ENCODE measurements around the gene ADRB2. TPM values are rescaled to one million over a fixed set of nuclear protein-coding genes. Genes with fewer than 3 reads are reported as not detected.

The ADRB2 gene
- total RNA-seq, 2 experiments from 2014 or later = 1.3 to 1.5 TPM

DNA sequence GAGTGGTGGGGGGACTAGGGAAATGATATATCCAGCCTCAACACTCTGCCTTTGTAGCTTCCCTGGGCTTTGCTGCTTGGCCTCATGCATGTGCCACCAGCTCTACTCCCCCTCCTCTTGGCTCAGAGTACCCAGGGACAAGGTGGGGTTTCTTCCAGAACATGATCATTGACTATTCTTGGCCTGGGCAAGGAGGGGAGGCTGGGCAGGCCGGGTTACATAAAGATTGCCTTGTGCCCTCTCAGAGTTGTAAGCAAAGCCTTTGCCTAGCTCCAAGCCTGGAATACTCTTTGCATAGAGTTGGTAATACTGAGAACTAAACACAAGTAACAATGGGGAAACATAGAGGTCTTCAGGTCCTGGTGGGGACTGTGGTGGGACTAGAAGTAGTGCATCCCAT, 11.9 kb downstream of the ADRB2 start:
- no peaks in the 10 kb centered on the region for H3K9me3 Mint-ChIP-seq
- no peaks in the 10 kb centered on the region for H3K36me3 Mint-ChIP-seq (ENCODE audit: low read depth)
- ChIA-PET CTCF (interaction anchor here (1.2 kb wide), 1 partner anchor 9 kb away, joined by 3 read pairs; no protein-coding TSS in a partner anchor), POLR2A (no interaction called here)
- H3K4me3 Mint-ChIP-seq = no peak overlapping the region
- no peak overlapping the region for H3K27ac Mint-ChIP-seq
- H3K4me1 Mint-ChIP-seq = no peaks in the 10 kb centered on the region
- no peak for DNase-seq
- H3K27me3 Mint-ChIP-seq = peaks cover 17% of the 10 kb centered on the region

DNA sequence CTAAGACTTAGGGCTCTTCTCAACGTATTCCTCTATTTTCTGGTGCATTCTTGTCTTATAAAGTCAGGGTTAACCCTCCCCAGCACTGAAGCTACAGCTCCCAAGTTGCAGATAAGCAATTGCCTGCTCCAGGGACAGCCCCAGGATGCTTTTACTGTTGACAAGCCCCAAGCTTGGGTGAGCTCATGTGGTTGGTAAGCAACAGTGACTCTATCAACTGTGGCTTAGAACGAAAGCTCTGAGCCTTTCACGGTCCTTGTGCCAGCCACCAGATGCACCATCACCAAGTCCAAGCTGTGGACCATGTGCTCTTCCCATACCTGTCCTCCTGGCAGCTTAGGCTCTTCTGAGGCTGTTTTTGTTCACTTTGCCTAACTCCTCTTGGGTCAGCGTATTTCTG, 13.5 kb downstream of the ADRB2 start:
- CTCF ChIA-PET = interaction anchor here (0.8 to 2.4 kb wide), 2 partner anchors 10 to 32 kb away, joined by 3 to 8 read pairs; no protein-coding TSS in a partner anchor
- Mint-ChIP-seq H3K4me3 (no peak overlapping the region), H3K27me3 (peaks cover 16% of the 10 kb centered on the region), H3K27ac (no peak overlapping the region), H3K36me3 (ENCODE audit: low read depth) (no peaks in the 10 kb centered on the region), H3K4me1 (peaks cover 5% of the 10 kb centered on the region), H3K9me3 (no peaks in the 10 kb centered on the region)
- POLR2A ChIA-PET = no interaction called here
- no peak for DNase-seq

DNA sequence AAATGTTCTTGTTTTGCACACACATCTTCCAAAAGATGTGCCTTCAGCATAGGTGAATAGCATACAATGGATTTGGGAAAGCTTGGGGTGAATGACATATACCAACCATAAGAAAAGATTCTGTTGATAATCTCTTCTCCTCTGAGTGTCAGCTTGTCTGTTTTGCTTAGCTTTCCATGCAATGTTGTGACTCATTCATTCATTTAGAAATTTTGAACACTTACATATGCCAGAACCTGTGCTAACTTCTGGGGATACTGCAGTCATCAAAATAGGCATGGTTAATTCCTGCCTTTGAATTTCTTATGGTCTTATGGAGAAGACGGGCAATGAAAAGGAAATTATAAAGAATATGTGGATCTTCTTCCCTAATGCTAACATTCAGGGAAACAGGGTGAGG, 14.1 kb downstream of the ADRB2 start:
- Mint-ChIP-seq H3K9me3 (no peaks in the 10 kb centered on the region), H3K4me3 (no peak overlapping the region), H3K4me1 (peaks cover 7% of the 10 kb centered on the region), H3K27me3 (peaks cover 17% of the 10 kb centered on the region), H3K27ac (no peak overlapping the region), H3K36me3 (ENCODE audit: low read depth) (no peaks in the 10 kb centered on the region)
- no peak for DNase-seq
- ChIA-PET POLR2A (no interaction called here), CTCF (interaction anchor here (2.4 kb wide), 1 partner anchor 10 kb away, joined by 8 read pairs; no protein-coding TSS in a partner anchor)

DNA sequence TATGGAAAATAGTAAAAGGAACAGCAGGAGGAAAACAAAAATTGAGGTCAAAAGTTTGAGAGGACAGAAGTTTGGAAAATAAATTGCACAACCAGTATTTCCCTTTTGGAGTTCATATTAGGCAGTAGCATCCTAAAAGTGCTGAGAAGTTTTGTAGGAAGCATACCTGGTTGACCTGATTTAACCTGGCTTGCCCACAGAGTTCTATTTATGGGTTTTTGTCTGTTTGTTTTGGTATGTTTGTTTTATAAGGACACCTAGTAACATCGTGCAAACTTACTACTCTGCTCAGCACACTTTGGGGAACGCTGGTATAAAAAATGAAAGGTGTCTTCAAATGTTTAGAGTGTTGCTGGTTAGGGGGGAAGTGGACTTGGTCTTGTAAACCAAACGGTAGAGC, 15.1 kb downstream of the ADRB2 start:
- CTCF ChIA-PET = no interaction called here
- POLR2A ChIA-PET = no interaction called here
- Mint-ChIP-seq H3K4me3 (no peak overlapping the region), H3K36me3 (ENCODE audit: low read depth) (no peaks in the 10 kb centered on the region), H3K27ac (no peak overlapping the region), H3K27me3 (peaks cover 19% of the 10 kb centered on the region), H3K9me3 (no peaks in the 10 kb centered on the region), H3K4me1 (peaks cover 12% of the 10 kb centered on the region)
- DNase-seq = no peak

- H3K27ac Mint-ChIP-seq = no peak overlapping the region
- no peak overlapping the region for H3K4me3 Mint-ChIP-seq
- no peak for DNase-seq
- peaks cover 19% of the 10 kb centered on the region for H3K27me3 Mint-ChIP-seq
- no peaks in the 10 kb centered on the region for H3K36me3 Mint-ChIP-seq (ENCODE audit: low read depth)
- no peaks in the 10 kb centered on the region for H3K9me3 Mint-ChIP-seq
- POLR2A ChIA-PET = no interaction called here
- peaks cover 14% of the 10 kb centered on the region for H3K4me1 Mint-ChIP-seq
- CTCF ChIA-PET = interaction anchor here (0.6 kb wide), 1 partner anchor 44 kb away, joined by 3 read pairs; no protein-coding TSS in a partner anchor
Measured at GRCh38 chr5:148842161-148842560, 15.8 kb downstream of the ADRB2 start.

- no peak for DNase-seq
- H3K4me1 Mint-ChIP-seq = peaks cover 26% of the 10 kb centered on the region
- H3K36me3 Mint-ChIP-seq (ENCODE audit: low read depth) = peaks cover 5% of the 10 kb centered on the region
- H3K4me3 Mint-ChIP-seq = no peak overlapping the region
- POLR2A ChIA-PET = no interaction called here
- CTCF ChIA-PET = no interaction called here
- no peak overlapping the region for H3K27ac Mint-ChIP-seq
- peaks cover 6% of the 10 kb centered on the region for H3K9me3 Mint-ChIP-seq
- H3K27me3 Mint-ChIP-seq = peaks cover 19% of the 10 kb centered on the region
Measured at GRCh38 chr5:148843510-148844318, 17.3 kb downstream of the ADRB2 start.

GRCh38 chr5:148844433-148845280, 18.2 kb downstream of the ADRB2 start:
- Mint-ChIP-seq H3K9me3 (peaks cover 11% of the 10 kb centered on the region), H3K27me3 (peaks cover 19% of the 10 kb centered on the region), H3K36me3 (ENCODE audit: low read depth) (peaks cover 7% of the 10 kb centered on the region), H3K4me3 (no peak overlapping the region), H3K27ac (no peak overlapping the region), H3K4me1 (peaks cover 36% of the 10 kb centered on the region)
- ChIA-PET POLR2A (no interaction called here), CTCF (no interaction called here)
- DNase-seq = no peak

- ChIA-PET CTCF (interaction anchor here (0.9 to 1.5 kb wide), 3 partner anchors 9 to 36 kb away, joined by 3 to 8 read pairs (median 3); no protein-coding TSS in a partner anchor), POLR2A (no interaction called here)
- Mint-ChIP-seq H3K36me3 (ENCODE audit: low read depth) (peaks cover 8% of the 10 kb centered on the region), H3K4me3 (no peak overlapping the region), H3K27ac (no peak overlapping the region), H3K27me3 (peaks cover 14% of the 10 kb centered on the region), H3K4me1 (peaks cover 46% of the 10 kb centered on the region), H3K9me3 (peaks cover 14% of the 10 kb centered on the region)
- DNase-seq = no peak
Measured at GRCh38 chr5:148846930-148847329, 20.5 kb downstream of the ADRB2 start.

GRCh38 chr5:148847456-148847855, 21.0 kb downstream of the ADRB2 start:
- no peak for DNase-seq
- peaks cover 11% of the 10 kb centered on the region for H3K27me3 Mint-ChIP-seq
- peaks cover 14% of the 10 kb centered on the region for H3K9me3 Mint-ChIP-seq
- peaks cover 46% of the 10 kb centered on the region for H3K4me1 Mint-ChIP-seq
- ChIA-PET CTCF (interaction anchor here (0.9 to 1.1 kb wide), 3 partner anchors 9 to 49 kb away, joined by 3 read pairs; no protein-coding TSS in a partner anchor), POLR2A (no interaction called here)
- peaks cover 8% of the 10 kb centered on the region for H3K36me3 Mint-ChIP-seq (ENCODE audit: low read depth)
- peak overlapping the region; percentile 37 for H3K27ac Mint-ChIP-seq
- no peak overlapping the region for H3K4me3 Mint-ChIP-seq

DNA sequence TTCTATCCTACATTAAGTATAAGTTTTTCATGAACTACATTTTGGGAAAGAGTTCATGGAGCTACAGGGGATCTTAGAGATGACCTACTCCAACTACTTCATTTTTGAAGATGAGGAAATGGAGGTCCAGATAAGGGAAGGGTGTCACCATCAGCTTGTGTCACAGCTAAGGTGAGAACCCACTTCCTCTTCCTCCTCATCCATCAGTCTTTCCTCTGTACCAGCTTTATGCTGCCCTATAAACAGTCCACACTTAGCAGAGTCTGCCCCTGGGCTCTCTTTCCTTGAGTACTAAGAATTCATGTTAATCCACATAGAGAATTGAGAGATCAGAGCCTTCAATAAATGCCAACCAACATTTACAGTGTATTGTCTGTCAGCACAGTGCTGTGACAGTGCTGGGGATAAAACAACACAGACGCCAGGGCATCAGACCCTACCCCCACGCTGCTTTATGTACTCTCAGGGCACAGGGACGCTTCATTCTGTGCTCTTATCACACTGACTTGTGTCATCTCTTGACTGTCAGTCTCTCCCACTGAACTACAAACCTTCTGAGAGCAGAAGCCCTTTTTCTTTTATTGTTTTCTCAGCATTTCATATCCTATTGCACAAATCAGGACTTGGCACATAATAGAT, 22.1 kb downstream of the ADRB2 start:
- peak overlapping the region; percentile 27 for H3K4me3 Mint-ChIP-seq

DNA sequence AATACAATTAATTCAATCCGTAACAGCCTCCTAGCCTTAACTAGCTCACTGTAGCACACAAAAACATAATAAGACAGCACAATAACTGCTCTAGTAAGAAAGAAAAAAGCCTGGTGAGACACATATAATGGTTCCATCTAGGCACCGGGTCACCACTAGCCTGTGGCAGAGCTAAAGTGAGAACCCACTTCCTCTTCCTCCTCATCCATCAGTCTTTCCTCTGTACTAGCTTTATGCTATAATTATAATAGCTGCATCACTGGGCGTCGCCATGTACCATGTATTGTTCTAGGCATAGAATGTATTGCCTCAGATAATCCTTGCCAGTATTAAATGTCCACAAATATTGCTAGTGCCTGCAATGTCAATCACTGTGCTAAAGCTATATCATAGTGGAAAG, 23.1 kb downstream of the ADRB2 start:
- Mint-ChIP-seq H3K4me3 (no peak overlapping the region), H3K27ac (peak overlapping the region; percentile 92), H3K27me3 (peaks cover 7% of the 10 kb centered on the region), H3K36me3 (ENCODE audit: low read depth) (peaks cover 8% of the 10 kb centered on the region), H3K4me1 (peaks cover 54% of the 10 kb centered on the region), H3K9me3 (peaks cover 14% of the 10 kb centered on the region)
- POLR2A ChIA-PET = no interaction called here
- CTCF ChIA-PET = interaction anchor here (1.0 to 2.3 kb wide), 4 partner anchors 10 to 108 kb away, joined by 3 to 8 read pairs (median 4); no protein-coding TSS in a partner anchor
- DNase-seq = peak; percentile 62

More for the DNA sequence above, 22.1 kb downstream of the ADRB2 start:
- CTCF ChIA-PET = interaction anchor here (0.6 to 1.1 kb wide), 5 partner anchors 20 to 506 kb away, joined by 3 read pairs; no protein-coding TSS in a partner anchor
- Mint-ChIP-seq H3K27me3 (peaks cover 9% of the 10 kb centered on the region), H3K36me3 (ENCODE audit: low read depth) (peaks cover 8% of the 10 kb centered on the region), H3K27ac (peak overlapping the region; percentile 92), H3K4me1 (peaks cover 47% of the 10 kb centered on the region), H3K9me3 (peaks cover 14% of the 10 kb centered on the region)
- POLR2A ChIA-PET = no interaction called here
- DNase-seq = peak; percentile 15

- Mint-ChIP-seq H3K27ac (no peak overlapping the region), H3K27me3 (peaks cover 5% of the 10 kb centered on the region), H3K4me3 (no peak overlapping the region), H3K36me3 (ENCODE audit: low read depth) (peaks cover 8% of the 10 kb centered on the region), H3K9me3 (peaks cover 14% of the 10 kb centered on the region), H3K4me1 (peaks cover 55% of the 10 kb centered on the region)
- DNase-seq = no peak
- ChIA-PET POLR2A (no interaction called here), CTCF (interaction anchor here (1.0 to 2.3 kb wide), 3 partner anchors 11 to 49 kb away, joined by 3 to 8 read pairs (median 3); no protein-coding TSS in a partner anchor)
Measured at GRCh38 chr5:148850836-148851235, 24.4 kb downstream of the ADRB2 start.

Measured in activated CD4-positive, alpha-beta T cell treated with anti-CD3 and anti-CD28 coated beads, Interleukin-2, amount 10 ng/mL, durations not matched to agents 7 days and 5 days (primary cell).